HepG2 (cell line): Measurements from ENCODE around the gene THAP3. TPM values are rescaled to one million over a fixed set of nuclear protein-coding genes. Genes with fewer than 3 reads are reported as not detected.

Source experiments
- ATAC-seq: fragments of 200-7000 bp; cut with Tn5 transposase; 3 replicates; pipeline ENCODE4 v1.9.1; 2020; ENCODE audit warnings: mild to moderate bottlenecking, moderate library complexity
- BruUV-seq: library from RNA; stranded (reverse); fragments of 400-500 nt; replicated peaks from 2 replicates; lab custom pipeline; 2021; lab: Mats Ljungman, UMichigan
- CTCF ChIA-PET: fragments of 300-600 bp; formaldehyde crosslinking; extraction: SDS; loops from one replicate; lab custom pipeline; 2021; ENCODE audit warnings: low total read pairs, inconsistent platforms, low intra/inter-chr PET ratio; lab: Yijun Ruan, JAX
- POLR2A ChIA-PET: fragments of 350-600 bp; sonication (Branson Sonifier 250); formaldehyde crosslinking; loops from one replicate; lab custom pipeline; 2020; ENCODE audit warnings: antibody characterized with exemption, inconsistent platforms; lab: Yijun Ruan, JAX
- DNase-seq: peaks from one replicate; pipeline ENCODE4 v3.0.0-alpha.2; 2015; ENCODE audit warnings: low spot score
- FAIRE-seq: peaks from 3 replicates; lab custom pipeline; 2011; peaks lifted over from hg19 to GRCh38; lab: Jason Lieb, UNC
- H2AFZ ChIP-seq: one replicate; pipeline ENCODE4 v1.6.1; 2011; ENCODE audit warnings: low read length, inconsistent platforms
- H3K27ac ChIP-seq: fragments of 300-600 bp; 3 replicates; pipeline ENCODE4 v1.8.0; 2011; ENCODE audit warnings: mixed run types, mild to moderate bottlenecking, mixed read lengths, low read length, inconsistent platforms; ENCODE audit not compliant: insufficient read depth; ENCODE audit errors: extremely low read length
- H3K27me3 ChIP-seq, 2 experiments: fragments of 200-600 bp in 1 of 2; 2 replicates in 1 of 2; 3 replicates in 1 of 2; pipeline versions ENCODE4 v1.6.0 to v1.8.0; 2011; ENCODE audit warnings: low read length in 2 of 2, mild to moderate bottlenecking in 2 of 2, moderate library complexity in 2 of 2, inconsistent platforms in 1 of 2; ENCODE audit not compliant: insufficient read depth in 2 of 2, control insufficient read depth in 1 of 2
- H3K36me3 ChIP-seq, 2 experiments: fragments of 200-600 bp in 1 of 2; replicated peaks in 1 of 2; 2 replicates in 1 of 2; 3 replicates in 1 of 2; pipeline versions ENCODE4 v1.5.1 to v1.8.0; 2011; ENCODE audit warnings: low read length in 2 of 2, inconsistent platforms in 1 of 2; ENCODE audit not compliant: insufficient read depth in 2 of 2, control insufficient read depth in 1 of 2
- H3K4me1 ChIP-seq: 2 replicates; pipeline ENCODE4 v1.5.1; 2012; ENCODE audit warnings: low read length, inconsistent platforms; ENCODE audit not compliant: insufficient read depth
- H3K4me2 ChIP-seq: 2 replicates; pipeline ENCODE4 v1.6.0; 2011; ENCODE audit warnings: low read depth, low read length, inconsistent platforms
- H3K4me3 ChIP-seq, 3 experiments: fragments of 200-600 bp in 1 of 3; sonication (generic), shearing (Covaris generic) in 1 of 3; replicated peaks in 1 of 3; 2 replicates each; pipeline ENCODE4 v1.5.1; 2011 to 2016; ENCODE audit warnings: low read length in 3 of 3, inconsistent platforms in 2 of 3, low read depth in 2 of 3, mild to moderate bottlenecking in 2 of 3, control low read depth in 1 of 3, mixed read lengths in 1 of 3; ENCODE audit not compliant: insufficient read depth in 1 of 3
- H3K79me2 ChIP-seq: one replicate; pipeline ENCODE4 v1.6.1; 2011; ENCODE audit warnings: low read length, inconsistent platforms; ENCODE audit not compliant: insufficient read depth
- H3K9ac ChIP-seq: 2 replicates; pipeline ENCODE4 v1.6.0; 2011; ENCODE audit warnings: mild to moderate bottlenecking, low read depth, low read length, inconsistent platforms; ENCODE audit not compliant: insufficient read depth
- H3K9me3 ChIP-seq: 2 replicates; pipeline ENCODE4 v1.5.1; 2012; ENCODE audit warnings: mild to moderate bottlenecking, low read length
- H4K20me1 ChIP-seq: 2 replicates; pipeline ENCODE4 v1.6.0; 2011; ENCODE audit warnings: inconsistent platforms, mild to moderate bottlenecking, low read length, moderate library complexity; ENCODE audit not compliant: insufficient read depth
- CCAR2 ChIP-seq: fragments of 200-400 bp; formaldehyde crosslinking; optimal IDR thresholded peaks from 2 replicates; pipeline ENCODE3; 2018; ENCODE audit warnings: low read depth, mild to moderate bottlenecking, low read length, moderate library complexity
- CREB3 ChIP-seq: sonication (generic); formaldehyde crosslinking; IDR thresholded peaks from 2 replicates; pipeline ENCODE4 v1.5.0; 2020; ENCODE audit warnings: missing genetic modification reagents
- HMGXB3 ChIP-seq: sonication (generic); formaldehyde crosslinking; IDR thresholded peaks from 2 replicates; pipeline ENCODE4 v1.4.0; 2020; ENCODE audit warnings: missing genetic modification reagents, borderline replicate concordance
- MIER2 ChIP-seq: IDR thresholded peaks from 2 replicates; pipeline ENCODE4 v1.6.1; 2016; ENCODE audit warnings: missing biosample characterization, missing genetic modification reagents
- PHF21A ChIP-seq: sonication (generic); formaldehyde crosslinking; IDR thresholded peaks from 2 replicates; pipeline ENCODE4 v1.5.0; 2020; ENCODE audit warnings: mild to moderate bottlenecking, missing genetic modification reagents
- RFX5 ChIP-seq: IDR thresholded peaks from 2 replicates; pipeline ENCODE4 v1.6.1; 2011; ENCODE audit warnings: low read depth, low read length, improper control_type of control experiment
- RXRA ChIP-seq: sonication (generic); formaldehyde crosslinking; IDR thresholded peaks from 2 replicates; pipeline ENCODE4 v1.5.1; 2020; ENCODE audit warnings: missing genetic modification reagents
- ZFP62 ChIP-seq: sonication (generic); formaldehyde crosslinking; IDR thresholded peaks from 2 replicates; pipeline ENCODE4 v1.4.0; 2020; ENCODE audit warnings: missing genetic modification reagents
- ZFP90 ChIP-seq: sonication (generic); formaldehyde crosslinking; IDR thresholded peaks from 2 replicates; pipeline ENCODE4 v1.8.0; 2022; ENCODE audit warnings: missing genetic modification reagents, mild to moderate bottlenecking, inconsistent platforms, borderline replicate concordance
- ZNF124 ChIP-seq: sonication (generic); formaldehyde crosslinking; IDR thresholded peaks from 2 replicates; pipeline ENCODE4 v1.4.0; 2020; ENCODE audit warnings: missing genetic modification reagents
- ZNF343 ChIP-seq: sonication (generic); formaldehyde crosslinking; IDR thresholded peaks from 2 replicates; pipeline ENCODE4 v1.4.0; 2020; ENCODE audit warnings: mild to moderate bottlenecking, missing genetic modification reagents
- ZNF350 ChIP-seq: sonication (generic); formaldehyde crosslinking; IDR thresholded peaks from 2 replicates; pipeline ENCODE4 v1.4.0; 2020; ENCODE audit warnings: mild to moderate bottlenecking, low read depth, missing genetic modification reagents, borderline replicate concordance
- ZNF652 ChIP-seq: IDR thresholded peaks from 2 replicates; pipeline ENCODE4 v1.6.1; 2016; ENCODE audit warnings: low read depth, borderline replicate concordance
- WGBS: methylation state at CpG from one replicate; pipeline ENCODE4 v1.1.6; 2017; ENCODE audit warnings: low lambda C conversion rate; 5-methylcytosine and 5-hydroxymethylcytosine counted together
- in situ Hi-C: cut with HindIII; loops from 2 replicates; pipeline ENCODE4 v1.10.0; 2017; ENCODE audit warnings: low pct_unique_long_range_greater_than_20kb; ENCODE audit not compliant: extremely low pct_ligation_motif_present
- intact Hi-C: fragments of 100-400 bp; cut with micrococcal nuclease; formaldehyde crosslinking; loops from one replicate; pipeline ENCODE4 v1.10.0; 2022; ENCODE audit not compliant: unreplicated experiment
- polyA plus RNA-seq, 8 experiments: library from polyadenylated mRNA; depleted of rRNA in 3 of 8; stranded (reverse) in 7 of 8; unstranded in 1 of 8; fragments of >200 nt; fragmentation: Illumina TruSeq in 4 of 8; extraction: Trizol in 4 of 8; gene quantifications; 2 replicates each; pipeline versions ENCODE4 v1.2.1 to v1.2.3, GENCODE V29; 2011 to 2016; ENCODE audit warnings: low read depth in 4 of 8, missing spikeins in 1 of 8, mixed read lengths in 1 of 8; ENCODE audit not compliant: insufficient read depth in 1 of 8
- total RNA-seq, 5 experiments: library from RNA; depleted of rRNA; stranded (reverse); fragments of >200 nt; fragmentation: Illumina TruSeq; extraction: Trizol; gene quantifications; 2 replicates each; pipeline ENCODE4 v1.2.3, GENCODE V29; 2016; ENCODE audit warnings: low read depth in 1 of 5
- TF ChIP-seq, protein P1 (sequence below): sonication (generic); formaldehyde crosslinking; conservative IDR thresholded peaks from 2 replicates; pipeline ENCODE4 v1.8.0; 2022; ENCODE audit warnings: missing genetic modification reagents
- TF ChIP-seq, protein P2 (sequence below): sonication (generic); formaldehyde crosslinking; IDR thresholded peaks from 2 replicates; pipeline ENCODE4 v1.8.0; 2022; ENCODE audit warnings: mild to moderate bottlenecking, missing genetic modification reagents

THAP3 gene
- total and polyA plus RNA-seq, 2 of the 13 experiments (the other 11 are each of a cell fraction or from before 2014, with no cell fraction given) = 10.3 to 14.9 TPM

GRCh38 chr1:6600410-6601048 lies 24.1 kb upstream of the THAP3 start:
- Histone ChIP-seq H3K9ac (peak overlapping the region; percentile 87), H3K79me2 (peaks cover 56% of the 10 kb centered on the region), H3K27me3 (no peaks in the 10 kb centered on the region; a peak in 1 of 5 replicates), H3K36me3 (peaks cover 22 to 39% of the 10 kb centered on the region in 2 experiments), H3K4me2 (peak overlapping the region; percentile 97), H3K4me3 (peak overlapping the region; percentile 77 to 93 (median 92)), H4K20me1 (peaks cover 51% of the 10 kb centered on the region), H3K27ac (peak overlapping the region; percentile 100), H3K9me3 (no peaks in the 10 kb centered on the region), H2AFZ (no peak overlapping the region), H3K4me1 (peaks cover 52% of the 10 kb centered on the region)
- no peak for DNase-seq
- in situ Hi-C loops (no loop called here), intact Hi-C loops (loop anchor here (2.0 kb wide), 1 partner anchor 22 kb away; the partner anchor contains the start of gene ZBTB48)
- TSS peak; percentile 39 for BruUV-seq
- WGBS = 24% methylated on average over 8 of the region's 10 CpGs
- ChIA-PET POLR2A (interaction anchor here (1.3 to 7.1 kb wide), 8 partner anchors 9 to 110 kb away, joined by 4 to 113 read pairs (median 6); partner anchors contain the start of genes NOL9, PHF13, PLEKHG5 and TAS1R1), CTCF (no interaction called here)
- ATAC-seq = no peak
- no peak for FAIRE-seq
- TF ChIP-seq ZFP62 (CRISPR knock-in tag) = no peak
- TF ChIP-seq HMGXB3 (CRISPR knock-in tag) = no peak
- TF ChIP-seq CREB3 (CRISPR knock-in tag) = no peak
- 0 out of 2 replicates have a peak, but pooled peaks have one; percentile 15 for TF ChIP-seq ZFP90 (CRISPR knock-in tag)
- no peak for TF ChIP-seq PHF21A (CRISPR knock-in tag)
- no peak for TF ChIP-seq CCAR2
- TF ChIP-seq MIER2 (CRISPR knock-in tag) = no peak
- no peak for TF ChIP-seq ZNF652
- TF ChIP-seq ZNF350 (CRISPR knock-in tag) = no peak
- TF ChIP-seq, protein P1, sequence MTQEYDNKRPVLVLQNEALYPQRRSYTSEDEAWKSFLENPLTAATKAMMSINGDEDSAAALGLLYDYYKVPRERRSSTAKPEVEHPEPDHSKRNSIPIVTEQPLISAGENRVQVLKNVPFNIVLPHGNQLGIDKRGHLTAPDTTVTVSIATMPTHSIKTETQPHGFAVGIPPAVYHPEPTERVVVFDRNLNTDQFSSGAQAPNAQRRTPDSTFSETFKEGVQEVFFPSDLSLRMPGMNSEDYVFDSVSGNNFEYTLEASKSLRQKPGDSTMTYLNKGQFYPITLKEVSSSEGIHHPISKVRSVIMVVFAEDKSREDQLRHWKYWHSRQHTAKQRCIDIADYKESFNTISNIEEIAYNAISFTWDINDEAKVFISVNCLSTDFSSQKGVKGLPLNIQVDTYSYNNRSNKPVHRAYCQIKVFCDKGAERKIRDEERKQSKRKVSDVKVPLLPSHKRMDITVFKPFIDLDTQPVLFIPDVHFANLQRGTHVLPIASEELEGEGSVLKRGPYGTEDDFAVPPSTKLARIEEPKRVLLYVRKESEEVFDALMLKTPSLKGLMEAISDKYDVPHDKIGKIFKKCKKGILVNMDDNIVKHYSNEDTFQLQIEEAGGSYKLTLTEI = no peak
- TF ChIP-seq RXRA = 0 out of 2 replicates have a peak, but pooled peaks have one; percentile 23
- TF ChIP-seq ZNF343 (CRISPR knock-in tag) = no peak
- TF ChIP-seq, protein P2, sequence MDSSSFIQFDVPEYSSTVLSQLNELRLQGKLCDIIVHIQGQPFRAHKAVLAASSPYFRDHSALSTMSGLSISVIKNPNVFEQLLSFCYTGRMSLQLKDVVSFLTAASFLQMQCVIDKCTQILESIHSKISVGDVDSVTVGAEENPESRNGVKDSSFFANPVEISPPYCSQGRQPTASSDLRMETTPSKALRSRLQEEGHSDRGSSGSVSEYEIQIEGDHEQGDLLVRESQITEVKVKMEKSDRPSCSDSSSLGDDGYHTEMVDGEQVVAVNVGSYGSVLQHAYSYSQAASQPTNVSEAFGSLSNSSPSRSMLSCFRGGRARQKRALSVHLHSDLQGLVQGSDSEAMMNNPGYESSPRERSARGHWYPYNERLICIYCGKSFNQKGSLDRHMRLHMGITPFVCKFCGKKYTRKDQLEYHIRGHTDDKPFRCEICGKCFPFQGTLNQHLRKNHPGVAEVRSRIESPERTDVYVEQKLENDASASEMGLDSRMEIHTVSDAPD = no peak
- no peak for TF ChIP-seq RFX5
- no peak for TF ChIP-seq ZNF124 (CRISPR knock-in tag)
